NCI-H774 (cell line): ENCODE results near the gene SUCNR1.
"Not testable (repeated sequence)": the region's sequence is repeated elsewhere in the genome, so short reads cannot be mapped to it uniquely, and the experiment has no call there.

Experiments used
- DNase-seq: peaks from one replicate; lab custom pipeline; 2025; lab: John Stamatoyannopoulos, UW

SUCNR1 gene

DNA sequence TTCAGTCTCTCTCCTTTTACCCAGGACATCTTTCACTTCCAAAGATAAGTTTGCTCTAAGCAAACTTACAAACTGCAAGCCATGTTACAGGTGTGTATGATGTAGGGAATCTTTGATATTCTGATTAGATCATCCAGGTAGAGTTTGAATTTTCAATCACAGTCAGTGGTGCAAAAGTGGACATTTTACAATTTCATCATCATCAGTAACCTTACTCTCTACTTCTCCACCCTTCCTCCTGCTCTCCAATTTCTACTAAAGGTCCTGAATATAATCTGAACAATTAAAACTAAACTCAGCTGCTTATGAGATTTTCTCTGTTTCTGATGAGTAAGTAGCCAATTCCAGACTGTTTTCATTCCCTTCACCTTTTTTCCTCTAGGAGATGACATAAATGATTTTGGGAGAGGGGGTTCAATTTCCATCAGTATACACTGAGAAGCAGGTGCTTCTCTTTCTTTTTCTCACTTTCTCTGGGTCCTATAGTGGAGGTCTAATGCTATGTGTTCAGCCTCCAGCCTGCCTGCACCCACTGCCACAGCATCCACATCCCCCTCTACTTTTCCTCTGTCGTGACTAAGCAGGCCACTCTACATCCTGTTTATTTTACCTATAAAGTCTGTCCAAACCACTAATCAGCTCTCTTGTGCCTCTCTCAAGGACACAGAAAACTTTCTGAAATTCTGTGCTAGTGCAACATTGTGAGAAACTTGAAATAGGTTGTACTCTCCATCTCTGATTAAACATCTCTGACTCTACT, 27.6 kb downstream of the SUCNR1 start:
- DNase-seq: no peak

DNA sequence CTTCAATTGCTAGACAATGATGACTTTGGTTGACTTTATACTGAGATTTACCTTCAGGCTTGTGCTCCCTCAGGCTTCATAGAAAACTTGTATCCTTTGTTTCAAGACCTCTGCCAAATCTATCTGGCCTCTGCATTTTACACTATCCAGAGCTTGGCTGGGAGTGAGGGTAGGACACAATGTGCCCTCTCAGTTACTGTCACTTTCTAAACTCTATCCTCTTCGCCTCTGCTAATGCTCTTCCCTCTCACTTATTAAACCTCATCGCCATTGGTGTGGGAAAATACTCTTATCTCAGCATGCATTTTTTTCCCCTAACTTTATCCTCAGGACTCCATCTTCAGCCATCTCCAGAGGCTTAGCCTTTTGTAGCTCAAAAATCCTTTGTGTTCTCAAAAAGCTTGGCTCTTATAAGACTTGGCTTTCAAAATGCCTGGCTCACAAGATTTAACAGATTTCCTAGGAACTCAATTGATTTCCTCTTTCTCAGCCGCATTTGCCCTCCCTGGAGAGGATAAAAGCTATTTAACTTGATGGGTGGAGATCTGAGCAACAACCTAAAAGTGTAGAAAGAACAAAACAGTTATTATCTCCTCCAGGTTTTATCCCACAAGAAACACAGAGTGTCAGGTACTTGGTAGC, 28.3 kb downstream of the SUCNR1 start:
- DNase-seq: no peak

DNA sequence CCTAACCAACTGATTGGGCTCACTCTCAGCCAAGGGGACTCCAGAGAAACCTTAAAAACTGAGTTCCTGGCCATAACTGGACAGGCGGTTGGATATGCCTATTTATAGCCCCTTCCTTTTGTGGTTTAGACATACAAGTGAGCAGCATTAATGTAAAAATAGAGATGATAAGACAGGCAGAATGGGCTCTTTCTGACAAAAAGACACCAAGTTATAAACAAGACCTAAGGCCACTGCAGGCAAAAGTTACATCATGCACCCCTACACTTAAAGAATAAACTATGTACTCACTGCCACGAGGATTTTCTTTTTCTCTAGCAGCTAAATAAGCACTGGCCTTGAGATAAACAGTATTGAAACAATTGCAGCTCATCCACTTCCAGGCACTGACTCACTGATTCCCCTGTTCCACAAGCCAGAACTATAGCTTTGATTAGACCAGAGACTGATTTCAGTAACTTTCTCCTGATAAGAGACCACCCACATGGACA, 30.1 kb downstream of the SUCNR1 start:
- DNase-seq: no peak

- DNase-seq: no peak
These were observed 32.2 kb downstream of the SUCNR1 start for GRCh38 chr3:151905647-151906046.

DNA sequence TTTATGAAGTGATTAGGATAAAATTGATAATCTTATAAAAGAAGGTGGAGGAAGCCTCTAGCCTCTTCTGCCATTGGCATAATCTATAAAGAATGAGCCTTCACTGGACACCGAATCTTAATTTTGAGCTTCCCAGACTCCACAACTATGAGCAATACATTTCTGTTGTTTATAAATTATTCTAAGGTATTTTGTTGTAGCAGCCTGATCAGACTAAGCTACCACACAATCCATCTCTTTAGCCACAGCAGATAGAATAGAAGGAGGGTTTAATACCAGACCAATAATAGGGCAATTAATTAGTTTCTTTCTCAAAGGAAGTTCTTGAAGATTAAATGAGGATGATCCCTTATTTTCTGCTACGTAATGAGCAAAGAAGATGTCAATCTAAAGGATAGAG, 33.3 kb downstream of the SUCNR1 start:
- DNase-seq: no peak

DNA sequence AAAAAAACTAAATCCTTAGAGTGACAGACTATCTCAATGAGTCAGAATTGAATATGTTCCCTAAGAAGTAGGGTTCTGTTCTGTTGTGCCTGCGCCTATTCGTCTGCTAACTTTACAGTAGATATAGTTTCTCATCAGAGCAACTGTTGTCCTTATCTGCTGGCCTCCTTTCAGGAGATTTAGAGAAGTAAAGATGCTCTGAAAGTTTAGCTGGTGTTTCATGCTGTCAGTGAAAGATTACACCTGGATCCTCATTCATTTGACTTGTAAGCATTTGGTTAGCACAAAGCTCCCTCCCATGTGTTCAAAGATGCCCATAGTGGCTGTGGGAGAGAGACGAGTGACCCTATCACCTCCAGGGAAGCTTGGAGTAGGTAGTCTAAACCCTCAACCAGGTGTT, 35.0 kb downstream of the SUCNR1 start:
- no peak for DNase-seq

DNA sequence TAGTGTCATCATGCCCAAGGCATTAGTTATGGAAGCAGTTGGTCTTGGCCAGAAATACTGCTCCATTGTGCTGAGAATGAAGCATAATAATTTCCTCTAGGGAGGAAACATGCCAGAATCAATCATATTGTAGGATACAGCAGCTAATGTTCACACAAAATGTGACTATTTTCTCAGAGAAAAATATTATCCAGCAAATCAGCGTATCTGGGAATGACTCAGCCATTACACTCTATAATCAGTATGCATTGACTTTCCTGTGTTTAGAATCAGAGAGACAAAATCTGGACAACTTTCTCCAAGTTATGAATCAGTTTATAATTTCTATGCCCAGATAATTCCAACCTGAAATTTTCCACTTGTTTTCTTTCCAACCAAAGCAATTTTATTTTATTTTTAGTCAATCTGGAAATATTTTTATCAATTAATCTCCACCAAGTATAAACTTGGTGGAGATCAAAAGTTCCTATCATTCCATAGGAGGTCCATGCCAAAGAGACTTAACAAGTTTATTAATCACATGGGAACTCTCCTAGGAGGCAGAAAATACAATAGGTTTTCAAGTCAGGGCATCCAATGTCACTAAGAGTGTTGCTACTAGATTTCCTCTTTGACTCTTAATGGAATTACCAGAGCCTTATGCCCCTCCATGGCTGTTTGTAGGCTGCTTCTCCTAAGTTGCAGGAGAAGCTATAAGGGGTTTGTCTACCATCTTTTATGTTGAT, 36.4 kb downstream of the SUCNR1 start:
- DNase-seq: no peak

- no peak for DNase-seq
These were observed 38.0 kb downstream of the SUCNR1 start for GRCh38 chr3:151911462-151911861.

GRCh38 chr3:151912028-151912427, 38.6 kb downstream of the SUCNR1 start:
- no peak for DNase-seq

DNA sequence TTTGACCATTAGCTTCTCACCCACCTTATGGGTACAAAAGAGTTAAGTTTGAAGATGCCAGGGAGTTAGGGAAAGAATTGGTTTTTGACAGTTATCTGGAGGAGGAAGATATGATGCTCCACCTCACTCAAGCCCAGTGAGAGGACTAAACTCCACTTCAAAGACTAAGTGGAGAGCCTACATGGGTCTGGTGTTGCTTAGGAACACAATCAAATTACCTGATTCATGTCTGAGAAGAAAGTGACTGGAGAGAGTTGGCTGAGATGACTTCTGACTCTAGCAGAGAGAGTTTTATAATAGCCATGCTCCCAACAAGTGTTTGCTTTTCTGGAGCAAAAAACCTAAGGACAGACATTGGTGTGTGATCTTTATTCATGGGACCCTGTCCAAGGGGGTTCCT, 43.3 kb downstream of the SUCNR1 start:
- DNase-seq: no peak

- peak; percentile 68 for DNase-seq
These were observed 45.0 kb downstream of the SUCNR1 start for GRCh38 chr3:151918253-151919029.

GRCh38 chr3:151919030-151919328, 45.5 kb downstream of the SUCNR1 start:
- DNase-seq: no peak

GRCh38 chr3:151919446-151919845, 46.0 kb downstream of the SUCNR1 start:
- DNase-seq: no peak

DNA sequence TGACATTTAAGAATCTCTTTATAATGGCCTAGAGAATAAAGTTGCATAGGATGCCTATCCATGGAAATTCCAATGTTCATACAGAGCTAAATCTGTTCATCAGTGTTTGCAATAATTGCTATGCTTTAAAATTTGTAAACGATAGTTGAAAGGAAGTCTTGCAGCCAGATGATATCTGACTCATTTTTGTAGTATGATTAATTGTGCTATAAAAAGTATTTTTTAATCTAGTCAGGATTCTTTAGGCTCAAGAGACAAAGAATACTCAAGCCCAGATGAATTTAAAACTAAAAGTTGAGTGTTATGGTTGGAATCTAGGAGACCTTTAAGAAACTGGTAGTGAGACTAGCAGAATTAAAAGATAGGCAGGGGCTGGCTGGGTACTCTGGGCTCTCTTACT, 50.5 kb downstream of the SUCNR1 start:
- no peak for DNase-seq

DNA sequence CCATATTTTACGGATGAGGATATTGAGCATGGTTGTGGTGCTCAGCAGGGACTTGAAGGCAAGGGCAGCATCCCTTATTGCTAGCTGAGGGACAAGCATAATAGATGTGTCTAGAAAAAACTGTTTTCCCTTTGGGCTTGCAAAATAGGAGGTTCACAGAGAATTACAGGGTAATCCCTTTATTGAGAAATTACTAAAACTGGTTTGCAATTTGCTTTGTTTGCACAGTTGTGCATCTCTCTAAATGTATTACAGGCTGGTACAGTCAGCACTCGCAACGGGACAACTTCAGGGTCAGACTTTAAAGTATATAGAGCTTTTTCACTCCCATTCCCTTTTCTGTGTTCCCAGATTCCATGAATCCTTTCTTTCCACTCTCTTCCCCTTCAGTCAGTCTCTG, 51.3 kb downstream of the SUCNR1 start:
- DNase-seq: no peak

DNA sequence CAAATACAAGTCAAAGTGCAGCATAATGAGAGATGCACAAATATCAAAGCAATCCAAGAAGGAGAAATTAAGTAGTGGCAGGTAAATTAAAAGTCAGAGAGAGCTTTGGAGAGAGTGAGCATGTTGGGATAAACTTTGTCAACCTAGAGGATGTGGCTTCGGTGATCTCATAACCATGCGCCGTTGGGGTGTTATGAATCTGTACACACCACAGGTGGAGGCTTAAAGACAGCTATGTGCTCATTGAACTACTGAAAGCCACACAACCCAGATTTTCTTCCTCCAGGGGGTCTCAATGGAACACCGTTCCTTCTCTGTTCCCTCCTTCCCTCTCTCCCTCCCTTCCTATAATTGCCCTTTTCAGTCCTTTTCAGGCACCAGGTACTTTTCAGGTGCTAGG, 52.0 kb downstream of the SUCNR1 start:
- no peak for DNase-seq

DNA sequence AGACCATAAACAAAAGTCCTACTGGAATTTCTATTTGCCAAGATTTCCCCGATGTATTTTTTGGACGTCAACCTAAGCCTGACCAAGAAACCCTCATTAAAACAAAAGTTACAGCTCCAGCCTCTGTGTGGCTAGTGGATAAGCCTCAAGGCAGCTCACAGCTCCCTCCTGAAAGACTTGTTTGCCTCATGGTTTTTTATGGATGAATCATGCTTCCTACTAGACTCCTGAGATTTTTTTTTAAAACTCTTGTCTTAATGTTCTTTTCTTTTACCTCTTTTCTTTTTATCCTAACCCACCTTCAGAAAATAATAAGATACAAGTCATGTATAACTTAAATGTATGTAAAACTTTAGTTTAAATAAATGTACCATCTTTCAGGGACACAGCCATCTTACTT, 52.4 kb downstream of the SUCNR1 start:
- no peak for DNase-seq

DNA sequence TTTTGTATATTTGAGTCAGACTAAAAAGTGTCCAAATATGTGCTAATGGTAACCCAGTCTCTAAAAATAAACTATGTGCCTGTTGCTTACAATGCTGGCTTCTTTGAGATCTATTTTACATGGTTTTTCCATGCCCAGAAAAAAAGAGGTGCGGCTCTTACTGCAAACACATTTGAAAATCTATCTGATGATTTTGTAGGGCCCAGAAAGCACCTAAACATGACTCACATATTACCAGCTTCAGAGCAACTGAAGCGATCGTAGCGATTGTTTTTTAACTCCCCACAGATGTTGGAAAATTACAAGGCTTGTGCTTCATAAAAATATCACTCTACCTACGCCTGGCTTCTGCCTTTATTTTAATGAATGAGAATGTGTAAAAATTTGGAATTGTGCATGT, 53.5 kb downstream of the SUCNR1 start:
- no peak for DNase-seq

DNA sequence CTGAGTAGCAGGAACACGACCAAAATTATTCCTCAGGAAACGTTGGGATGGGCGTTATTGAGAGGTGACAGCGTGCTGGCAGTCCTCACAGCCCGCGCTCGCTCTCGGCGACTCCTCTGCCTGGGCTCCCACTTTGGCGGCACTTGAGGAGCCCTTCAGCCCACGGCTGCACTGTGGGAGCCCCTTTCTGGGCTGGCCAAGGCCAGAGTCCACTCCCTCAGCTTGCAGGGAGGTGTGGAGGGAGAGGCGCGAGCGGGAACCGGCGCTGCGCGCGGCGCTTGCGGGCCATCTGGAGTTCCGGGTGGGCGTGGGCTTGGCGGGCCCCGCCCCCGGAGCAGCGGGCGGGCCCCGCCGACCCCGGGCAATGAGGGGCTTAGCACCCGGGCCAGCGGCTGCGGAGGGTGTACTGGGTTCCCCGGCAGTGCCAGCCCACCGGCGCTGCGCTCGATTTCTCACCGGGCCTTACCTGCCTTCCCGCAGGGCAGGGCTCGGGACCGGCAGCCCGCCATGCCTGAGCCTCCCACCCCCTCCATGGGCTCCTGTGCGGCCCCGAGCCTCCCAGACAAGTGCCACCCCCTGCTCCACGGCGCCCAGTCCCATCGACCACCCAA, 54.6 kb downstream of the SUCNR1 start:
- DNase-seq: not testable (repeated sequence)

DNA sequence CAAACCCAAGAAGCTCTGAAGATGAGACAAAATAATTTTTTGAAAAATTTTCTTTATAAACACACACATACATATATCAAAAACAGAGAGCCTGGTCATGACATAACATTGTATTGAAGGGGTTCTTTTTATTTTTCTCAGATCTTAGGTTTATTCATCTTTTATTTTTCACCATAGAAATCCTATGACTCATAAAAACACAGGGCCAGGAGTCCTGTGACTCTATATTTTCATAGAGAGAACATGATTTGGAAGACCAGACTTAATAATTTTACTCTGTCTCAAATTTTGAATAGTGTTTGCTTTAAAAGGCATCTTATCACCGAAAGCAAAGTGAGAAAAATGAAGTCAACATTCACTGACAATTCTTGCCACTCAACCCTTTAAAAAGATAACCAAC, 57.7 kb downstream of the SUCNR1 start:
- no peak for DNase-seq

- no peak for DNase-seq
These were observed 59.9 kb downstream of the SUCNR1 start for GRCh38 chr3:151933234-151933853.
